GM12874 (cell line): ENCODE results near the gene TFB2M.

Experiments used
- TF ChIP-seq, protein P1 (sequence below): IDR thresholded peaks from 2 replicates; pipeline ENCODE4 v1.5.1; 2011; ENCODE audit warnings: low read depth, mild to moderate bottlenecking, control low read depth, low read length, moderate library complexity; ENCODE audit not compliant: insufficient read depth

TFB2M gene, protein sequence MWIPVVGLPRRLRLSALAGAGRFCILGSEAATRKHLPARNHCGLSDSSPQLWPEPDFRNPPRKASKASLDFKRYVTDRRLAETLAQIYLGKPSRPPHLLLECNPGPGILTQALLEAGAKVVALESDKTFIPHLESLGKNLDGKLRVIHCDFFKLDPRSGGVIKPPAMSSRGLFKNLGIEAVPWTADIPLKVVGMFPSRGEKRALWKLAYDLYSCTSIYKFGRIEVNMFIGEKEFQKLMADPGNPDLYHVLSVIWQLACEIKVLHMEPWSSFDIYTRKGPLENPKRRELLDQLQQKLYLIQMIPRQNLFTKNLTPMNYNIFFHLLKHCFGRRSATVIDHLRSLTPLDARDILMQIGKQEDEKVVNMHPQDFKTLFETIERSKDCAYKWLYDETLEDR

GRCh38 chr1:246566128-246566812 is at the start of gene TFB2M, which contains the start of gene CNST:
Gene TFB2M (minus strand): TSS chr1:246566261. CDS start chr1:246566138, 123 bp downstream.
Gene CNST (plus strand): TSS chr1:246566456. CDS start chr1:246591563, 25,107 bp downstream.
- TF ChIP-seq, protein P1, sequence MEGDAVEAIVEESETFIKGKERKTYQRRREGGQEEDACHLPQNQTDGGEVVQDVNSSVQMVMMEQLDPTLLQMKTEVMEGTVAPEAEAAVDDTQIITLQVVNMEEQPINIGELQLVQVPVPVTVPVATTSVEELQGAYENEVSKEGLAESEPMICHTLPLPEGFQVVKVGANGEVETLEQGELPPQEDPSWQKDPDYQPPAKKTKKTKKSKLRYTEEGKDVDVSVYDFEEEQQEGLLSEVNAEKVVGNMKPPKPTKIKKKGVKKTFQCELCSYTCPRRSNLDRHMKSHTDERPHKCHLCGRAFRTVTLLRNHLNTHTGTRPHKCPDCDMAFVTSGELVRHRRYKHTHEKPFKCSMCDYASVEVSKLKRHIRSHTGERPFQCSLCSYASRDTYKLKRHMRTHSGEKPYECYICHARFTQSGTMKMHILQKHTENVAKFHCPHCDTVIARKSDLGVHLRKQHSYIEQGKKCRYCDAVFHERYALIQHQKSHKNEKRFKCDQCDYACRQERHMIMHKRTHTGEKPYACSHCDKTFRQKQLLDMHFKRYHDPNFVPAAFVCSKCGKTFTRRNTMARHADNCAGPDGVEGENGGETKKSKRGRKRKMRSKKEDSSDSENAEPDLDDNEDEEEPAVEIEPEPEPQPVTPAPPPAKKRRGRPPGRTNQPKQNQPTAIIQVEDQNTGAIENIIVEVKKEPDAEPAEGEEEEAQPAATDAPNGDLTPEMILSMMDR: no peak

GRCh38 chr1:246613096-246613758 is 47.2 kb upstream of the TFB2M start:
- TF ChIP-seq, protein P1: no peak

DNA sequence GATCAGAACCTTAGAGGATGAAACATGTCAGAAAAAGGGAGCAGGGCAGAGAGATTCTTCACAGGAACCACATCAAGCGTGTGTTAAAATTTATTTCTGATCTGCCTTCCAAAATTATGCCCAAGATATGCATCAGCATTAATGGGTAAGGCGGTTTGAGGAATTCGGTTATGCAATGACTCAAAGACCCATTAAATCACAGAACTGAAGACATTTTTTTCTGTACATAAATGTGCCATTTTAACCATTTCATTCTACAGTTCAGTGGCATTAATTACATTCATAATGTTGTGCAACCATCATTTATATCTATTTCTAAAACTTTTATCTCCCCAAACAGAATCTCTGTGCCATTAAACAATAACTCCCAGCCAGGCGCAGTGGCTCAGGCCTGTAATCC is 43.6 kb upstream of the TFB2M start:
- TF ChIP-seq, protein P1: no peak

DNA sequence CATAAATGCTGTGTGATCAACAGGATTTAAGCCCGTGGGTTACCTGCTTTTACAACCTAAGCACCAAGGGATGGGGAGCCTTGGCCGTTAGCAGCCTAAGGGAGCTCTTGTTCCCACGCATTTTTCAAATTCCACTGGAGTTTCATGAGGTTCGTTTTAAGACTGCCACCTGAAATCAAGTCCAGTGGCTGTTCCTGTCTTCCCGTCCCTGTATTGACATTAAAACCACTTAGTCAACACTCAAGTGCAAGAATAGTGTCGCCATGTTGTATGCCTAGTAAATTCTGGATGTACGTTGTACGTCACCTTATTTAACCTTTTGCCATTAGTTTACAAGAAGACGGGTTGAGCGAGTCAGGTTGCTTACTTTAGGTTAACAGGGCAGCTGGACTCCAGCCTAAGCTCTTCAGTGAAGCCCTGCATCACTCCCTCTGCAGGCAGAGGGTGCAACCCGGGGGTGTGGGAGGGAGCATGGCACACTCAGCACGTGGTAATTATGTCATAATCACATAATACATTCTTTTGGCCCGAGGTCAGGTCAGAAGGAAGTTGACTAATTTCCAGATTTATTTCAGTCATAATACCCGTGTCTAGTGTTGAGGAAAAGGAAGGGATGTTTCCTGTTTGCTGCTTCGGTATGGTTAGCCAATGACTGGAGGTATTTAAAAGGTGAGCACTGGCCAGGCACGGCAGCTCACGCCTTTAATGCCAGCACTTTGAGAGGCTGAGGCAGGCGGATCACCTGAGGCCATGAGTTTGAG is 42.7 kb upstream of the TFB2M start:
- TF ChIP-seq, protein P1: no peak

DNA sequence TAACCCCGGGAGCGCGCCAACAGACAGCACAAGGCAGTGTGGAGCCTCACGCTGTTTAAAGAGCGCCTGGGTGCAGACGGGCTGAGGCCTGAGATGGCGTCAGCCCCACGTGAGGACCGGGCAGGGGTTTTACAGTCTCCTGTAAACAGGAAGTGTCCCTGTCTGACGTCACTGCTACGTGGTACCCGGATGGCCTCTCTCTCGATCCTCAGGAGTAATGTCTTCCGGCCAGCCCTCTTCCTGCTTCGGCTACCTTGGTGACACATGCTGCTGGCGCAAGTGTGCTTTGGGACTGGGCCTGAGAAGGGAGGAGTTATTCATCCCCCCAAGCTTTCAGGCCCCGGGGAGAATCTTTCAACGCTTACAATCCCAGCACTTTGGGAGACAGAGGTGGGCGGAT is 41.4 kb upstream of the TFB2M start:
- TF ChIP-seq, protein P1: no peak

DNA sequence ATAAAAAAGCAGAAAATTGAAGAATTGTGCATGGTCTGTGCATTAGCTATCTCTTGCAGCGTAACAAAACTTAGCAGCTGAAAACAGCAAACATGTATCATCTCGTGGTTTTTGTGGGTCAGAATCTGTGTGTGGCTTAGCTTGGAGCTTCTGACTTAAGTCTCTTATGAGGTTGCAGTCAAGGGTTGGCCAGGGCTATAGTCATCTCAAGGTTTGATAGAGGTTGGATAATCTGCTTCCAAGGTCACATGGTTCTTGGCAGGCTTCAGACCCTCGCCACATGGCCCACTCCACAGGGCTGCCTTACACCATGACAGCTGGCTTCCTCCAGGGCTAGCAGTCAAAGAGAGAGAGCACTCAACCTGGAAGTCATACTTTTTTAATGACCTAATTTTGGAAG is 36.1 kb upstream of the TFB2M start:
- TF ChIP-seq, protein P1: no peak
